GM12865 (cell line): ENCODE results near the gene SFT2D3.
A peak's percentile ranks its signal among the peaks of the same experiment; 100 is the strongest.

ENCODE experiments used
- DNase-seq: peaks from one replicate; pipeline ENCODE4 v3.0.0; 2010; ENCODE audit warnings: low read depth
- H3K4me3 ChIP-seq: 2 replicates; pipeline ENCODE4 v1.5.1; 2011; ENCODE audit warnings: mild to moderate bottlenecking, low read depth, low read length, control low read depth
- TF ChIP-seq, protein P1 (sequence below): IDR thresholded peaks from 2 replicates; pipeline ENCODE4 v1.5.1; 2011; ENCODE audit warnings: low read length, control low read depth, low read depth, inconsistent platforms; ENCODE audit not compliant: insufficient read depth; ENCODE audit errors: missing control alignments

Gene SFT2D3

DNA sequence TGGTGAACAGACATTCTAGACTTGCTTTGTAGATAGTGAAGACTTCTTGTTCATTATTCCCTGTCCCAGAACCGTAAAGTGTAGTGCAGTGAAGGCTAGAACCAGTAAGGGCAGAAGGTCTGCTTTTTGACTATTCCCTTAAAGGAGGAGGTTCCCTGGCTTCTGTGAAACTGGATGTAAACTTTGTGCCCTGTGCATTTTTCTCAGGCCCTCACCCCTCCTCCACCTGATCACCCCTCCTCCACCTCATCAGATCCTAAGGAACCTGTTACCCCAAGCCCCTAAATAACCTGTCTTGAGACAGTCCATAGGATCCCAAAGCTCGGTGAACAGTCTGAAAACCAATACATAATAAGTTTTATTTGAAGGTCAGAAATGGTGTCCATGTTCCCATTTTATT lies 33.7 kb downstream of the SFT2D3 start:
- H3K4me3 ChIP-seq, result no peak overlapping the region
- no peak for DNase-seq
- TF ChIP-seq, protein P1, sequence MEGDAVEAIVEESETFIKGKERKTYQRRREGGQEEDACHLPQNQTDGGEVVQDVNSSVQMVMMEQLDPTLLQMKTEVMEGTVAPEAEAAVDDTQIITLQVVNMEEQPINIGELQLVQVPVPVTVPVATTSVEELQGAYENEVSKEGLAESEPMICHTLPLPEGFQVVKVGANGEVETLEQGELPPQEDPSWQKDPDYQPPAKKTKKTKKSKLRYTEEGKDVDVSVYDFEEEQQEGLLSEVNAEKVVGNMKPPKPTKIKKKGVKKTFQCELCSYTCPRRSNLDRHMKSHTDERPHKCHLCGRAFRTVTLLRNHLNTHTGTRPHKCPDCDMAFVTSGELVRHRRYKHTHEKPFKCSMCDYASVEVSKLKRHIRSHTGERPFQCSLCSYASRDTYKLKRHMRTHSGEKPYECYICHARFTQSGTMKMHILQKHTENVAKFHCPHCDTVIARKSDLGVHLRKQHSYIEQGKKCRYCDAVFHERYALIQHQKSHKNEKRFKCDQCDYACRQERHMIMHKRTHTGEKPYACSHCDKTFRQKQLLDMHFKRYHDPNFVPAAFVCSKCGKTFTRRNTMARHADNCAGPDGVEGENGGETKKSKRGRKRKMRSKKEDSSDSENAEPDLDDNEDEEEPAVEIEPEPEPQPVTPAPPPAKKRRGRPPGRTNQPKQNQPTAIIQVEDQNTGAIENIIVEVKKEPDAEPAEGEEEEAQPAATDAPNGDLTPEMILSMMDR, result no peak

DNA sequence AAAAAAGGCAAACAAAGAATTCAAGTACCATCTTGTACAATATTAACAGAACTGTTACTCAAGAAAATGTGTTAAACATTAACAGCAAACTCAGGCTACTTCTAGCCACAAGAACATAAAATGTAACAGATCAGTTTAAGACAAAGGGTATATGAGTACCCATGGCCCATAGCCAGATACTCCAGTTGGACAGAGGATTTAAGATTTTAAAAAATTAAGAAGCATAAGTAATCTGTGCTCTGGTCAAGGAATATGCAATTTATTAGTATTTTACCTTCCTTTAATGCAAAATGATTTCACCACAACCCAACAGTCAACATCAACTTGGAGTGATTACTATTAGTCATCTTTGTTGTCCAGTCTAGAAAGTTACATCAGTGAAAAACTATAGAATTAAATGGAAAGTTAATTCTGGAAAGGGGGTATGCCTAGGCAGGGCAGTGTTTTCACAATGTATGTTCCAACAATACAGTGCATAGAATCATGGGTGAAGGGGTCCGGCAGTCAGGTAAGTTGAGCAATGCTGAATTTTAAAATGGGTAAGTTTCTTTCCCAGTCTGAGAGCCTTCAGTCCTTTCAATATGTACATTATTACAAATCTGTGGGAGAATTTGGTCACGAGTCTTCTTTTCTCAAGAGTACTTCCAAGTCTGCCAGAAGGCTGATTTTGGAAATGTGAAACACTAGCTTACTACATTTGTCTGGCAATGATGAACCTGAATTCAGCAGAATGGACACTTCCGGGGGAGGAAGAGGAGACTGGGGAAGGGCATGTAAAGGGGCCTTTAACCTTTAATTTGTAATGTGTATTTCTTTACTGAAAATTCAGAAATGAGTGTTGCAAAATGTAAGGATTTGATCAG lies 34.5 kb downstream of the SFT2D3 start:
- no peak for DNase-seq
- no peak overlapping the region for H3K4me3 ChIP-seq
- TF ChIP-seq, protein P1, result no peak

GRCh38 chr2:127737892-127738291 lies 36.6 kb downstream of the SFT2D3 start:
- TF ChIP-seq, protein P1, result no peak
- no peak overlapping the region for H3K4me3 ChIP-seq
- DNase-seq, result peak; percentile 11

GRCh38 chr2:127739800-127740199 lies 38.5 kb downstream of the SFT2D3 start:
- DNase-seq, result no peak
- no peak overlapping the region for H3K4me3 ChIP-seq
- TF ChIP-seq, protein P1, result no peak

GRCh38 chr2:127740665-127741288 lies 39.5 kb downstream of the SFT2D3 start:
- H3K4me3 ChIP-seq, result no peak overlapping the region
- DNase-seq, result no peak
- TF ChIP-seq, protein P1, result no peak

DNA sequence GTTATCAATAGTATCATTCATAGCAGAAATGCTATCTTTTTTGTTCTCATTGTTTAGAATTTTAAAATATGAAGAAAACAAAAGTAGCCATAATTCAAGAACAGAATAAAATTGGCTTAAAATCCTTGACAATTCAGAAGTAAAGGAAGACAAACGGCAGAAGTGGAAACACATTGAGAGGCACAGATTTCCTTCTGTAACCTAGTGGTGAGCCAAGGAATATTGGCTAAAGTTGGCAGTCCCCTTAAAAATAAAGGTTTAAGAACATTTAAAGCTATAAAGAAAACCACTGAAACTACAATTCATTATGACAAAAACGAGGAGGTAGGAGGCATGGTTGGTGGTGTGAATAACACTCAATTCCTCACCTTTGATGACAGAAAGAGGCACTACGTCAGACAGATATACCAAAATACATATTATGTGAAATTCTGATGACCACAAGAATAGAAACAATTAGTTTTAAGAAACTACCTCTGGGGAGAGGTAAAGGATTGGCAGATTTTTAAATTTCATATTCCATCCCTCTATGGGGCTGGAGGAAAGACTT lies 42.3 kb downstream of the SFT2D3 start:
- H3K4me3 ChIP-seq, result no peak overlapping the region
- TF ChIP-seq, protein P1, result no peak
- DNase-seq, result no peak
